B cell (primary cell): ENCODE results near the gene STX2. TPM values are rescaled to one million over a fixed set of nuclear protein-coding genes. Genes with fewer than 3 reads are reported as not detected.

Source experiments
- ATAC-seq: fragments of 200-7000 bp; cut with Tn5 transposase; one replicate; pipeline ENCODE4 v1.10.0; 2021; ENCODE audit warnings: low read depth, mild to moderate bottlenecking, moderate number of reproducible peaks, moderate library complexity
- CTCF ChIA-PET: fragments of 350-600 bp; sonication (Branson Sonifier 250); formaldehyde crosslinking; loops from one replicate; lab custom pipeline; 2021; ENCODE audit warnings: antibody characterized with exemption, inconsistent platforms; lab: Charles Lee
- POLR2A ChIA-PET: fragments of 350-600 bp; sonication (Branson Sonifier 250); formaldehyde crosslinking; loops from one replicate; lab custom pipeline; 2021; ENCODE audit warnings: antibody characterized with exemption; lab: Charles Lee
- DNase-seq: peaks from one replicate; pipeline ENCODE4 v3.0.0; 2013
- H2AFZ ChIP-seq: 2 replicates; pipeline ENCODE4 v1.6.1; 2012; ENCODE audit warnings: mild to moderate bottlenecking, low read depth, low read length; ENCODE audit not compliant: insufficient read depth, poor library complexity, severe bottlenecking
- H3K27ac ChIP-seq, 2 donors: 1 replicate in 1 of 2; 2 replicates in 1 of 2; pipeline ENCODE4 v1.5.1; 2012 to 2013; ENCODE audit warnings: low read length in 2 of 2, mild to moderate bottlenecking in 2 of 2, moderate library complexity in 1 of 2
- H3K27me3 ChIP-seq, 4 experiments: fragments of 200-600 bp in 1 of 4; sonication (generic) in 1 of 4; replicated peaks in 1 of 4; 1 replicate in 2 of 4; 2 replicates in 2 of 4; pipeline versions ENCODE4 v1.6.1 to v1.7.0; 2013 to 2016; ENCODE audit warnings: low read length in 3 of 4, mild to moderate bottlenecking in 2 of 4, mixed read lengths in 1 of 4, moderate library complexity in 1 of 4; ENCODE audit not compliant: insufficient read depth in 4 of 4, control insufficient read depth in 3 of 4; ENCODE audit errors: control extremely low read depth in 1 of 4
- H3K36me3 ChIP-seq, 2 experiments: replicated peaks in 1 of 2; 1 replicate in 1 of 2; 2 replicates in 1 of 2; pipeline versions ENCODE4 v1.6.1 to v1.7.1; 2013; ENCODE audit warnings: low read length in 1 of 2; ENCODE audit not compliant: insufficient read depth in 2 of 2, control insufficient read depth in 1 of 2; ENCODE audit errors: control extremely low read depth in 1 of 2, extremely low read depth in 1 of 2
- H3K4me1 ChIP-seq, 2 donors: fragments of 200-600 bp in 1 of 2; sonication (generic) in 1 of 2; 1 replicate in 1 of 2; 2 replicates in 1 of 2; pipeline versions ENCODE4 v1.5.1 to v1.6.1; 2013 to 2017; ENCODE audit warnings: low read length in 2 of 2; ENCODE audit not compliant: control insufficient read depth in 2 of 2, insufficient read depth in 2 of 2
- H3K4me2 ChIP-seq: replicated peaks from 2 replicates; pipeline ENCODE3; 2012; ENCODE audit warnings: mild to moderate bottlenecking, low read depth, low read length; ENCODE audit not compliant: poor library complexity, severe bottlenecking
- H3K4me3 ChIP-seq, 5 experiments: fragments of 200-600 bp in 1 of 5; sonication (generic) in 1 of 5; 1 replicate in 3 of 5; 2 replicates in 2 of 5; pipeline versions ENCODE4 v1.5.1 to v1.7.0; 2011 to 2016; ENCODE audit warnings: low read length in 4 of 5, mild to moderate bottlenecking in 4 of 5, low read depth in 2 of 5, control low read depth in 1 of 5, moderate library complexity in 1 of 5; ENCODE audit not compliant: insufficient read depth in 1 of 5; ENCODE audit errors: control extremely low read depth in 1 of 5, extremely low read depth in 1 of 5
- H3K79me2 ChIP-seq: fragments of 200-600 bp; sonication (generic); one replicate; pipeline ENCODE4 v1.6.0; 2016; ENCODE audit warnings: low read length; ENCODE audit not compliant: control insufficient read depth, insufficient read depth
- H3K9ac ChIP-seq: fragments of 200-600 bp; sonication (generic); 2 replicates; pipeline ENCODE4 v1.6.1; 2017; ENCODE audit warnings: mild to moderate bottlenecking, low read length, moderate library complexity
- H3K9me3 ChIP-seq, 3 donors: one replicate each; pipeline versions ENCODE4 v1.6.1 to v1.7.1; 2013; ENCODE audit warnings: low read length in 2 of 3; ENCODE audit not compliant: control insufficient read depth in 2 of 3, insufficient read depth in 1 of 3; ENCODE audit errors: control extremely low read depth in 1 of 3
- H4K20me1 ChIP-seq: 2 replicates; pipeline ENCODE4 v1.6.0; 2012; ENCODE audit warnings: mild to moderate bottlenecking, low read length; ENCODE audit not compliant: insufficient read depth, control insufficient read depth, poor library complexity, severe bottlenecking
- H3K27ac Mint-ChIP-seq: one replicate; pipeline ENCODE4 v1.8.0; 2021; ENCODE audit warnings: mixed read lengths
- H3K27me3 Mint-ChIP-seq: one replicate; pipeline ENCODE4 v1.8.0; 2021; ENCODE audit warnings: mixed read lengths
- H3K4me1 Mint-ChIP-seq: one replicate; pipeline ENCODE4 v1.8.0; 2021; ENCODE audit warnings: mixed read lengths
- H3K4me3 Mint-ChIP-seq: one replicate; pipeline ENCODE4 v1.8.0; 2021; ENCODE audit warnings: mixed read lengths
- H3K9me3 Mint-ChIP-seq: one replicate; pipeline ENCODE4 v1.8.0; 2022; ENCODE audit warnings: mixed read lengths; ENCODE audit not compliant: insufficient read depth
- EZH2 ChIP-seq: IDR thresholded peaks from 2 replicates; pipeline ENCODE4 v1.6.1; 2012; ENCODE audit warnings: borderline replicate concordance, low read depth, mild to moderate bottlenecking, moderate library complexity, low read length; ENCODE audit not compliant: insufficient read depth, poor library complexity, severe bottlenecking
- WGBS: methylation state at CpG from one replicate; pipeline ENCODE4 v1.1.5; 2013; ENCODE audit warnings: missing lambda C conversion rate; ENCODE audit not compliant: insufficient coverage; 5-methylcytosine and 5-hydroxymethylcytosine counted together
- intact Hi-C: fragments of 100-400 bp; cut with micrococcal nuclease; formaldehyde crosslinking; loops from one replicate; pipeline ENCODE4 v1.10.0; 2022
- polyA plus RNA-seq: library from polyadenylated mRNA; depleted of rRNA; stranded (reverse); fragments of >200 nt; gene quantifications from 2 replicates; pipeline ENCODE4 v1.2.3, GENCODE V29; 2012
- total RNA-seq, 2 donors: library from RNA; stranded (reverse); fragments of 120-200 nt in 1 of 2; gene quantifications; 1 replicate in 1 of 2; 2 replicates in 1 of 2; pipeline versions ENCODE4 v1.2.3 to v1.2.4, GENCODE V29; 2013 to 2022
- TF ChIP-seq, protein P1 (sequence below): fragments of 200-600 bp; IDR thresholded peaks from one replicate; pipeline ENCODE4 v1.8.0; 2022; ENCODE audit warnings: antibody characterized with exemption, mild to moderate bottlenecking

The STX2 gene
- total and polyA plus RNA-seq, 2 donors (not counting 1 experiment from before 2014, with no cell fraction given), result 12.7 to 19.8 TPM

- Mint-ChIP-seq H3K4me1 (peaks cover 19% of the 10 kb centered on the region), H3K27ac (peak overlapping the region; percentile 64), H3K9me3 (no peaks in the 10 kb centered on the region), H3K27me3 (no peaks in the 10 kb centered on the region), H3K4me3 (peak overlapping the region; percentile 94)
- no peaks in the 10 kb centered on the region for H3K79me2 ChIP-seq
- peak overlapping the region in 1 of 2 donors; percentile 56 for H3K27ac ChIP-seq
- peak overlapping the region; percentile 94 for H2AFZ ChIP-seq
- H3K4me3 ChIP-seq, result peak overlapping the region; percentile 50 to 78 (median 74)
- DNase-seq (peak; percentile 83), ATAC-seq (peak; percentile 90)
- no peaks in the 10 kb centered on the region for H3K27me3 ChIP-seq
- TF ChIP-seq, protein P1, sequence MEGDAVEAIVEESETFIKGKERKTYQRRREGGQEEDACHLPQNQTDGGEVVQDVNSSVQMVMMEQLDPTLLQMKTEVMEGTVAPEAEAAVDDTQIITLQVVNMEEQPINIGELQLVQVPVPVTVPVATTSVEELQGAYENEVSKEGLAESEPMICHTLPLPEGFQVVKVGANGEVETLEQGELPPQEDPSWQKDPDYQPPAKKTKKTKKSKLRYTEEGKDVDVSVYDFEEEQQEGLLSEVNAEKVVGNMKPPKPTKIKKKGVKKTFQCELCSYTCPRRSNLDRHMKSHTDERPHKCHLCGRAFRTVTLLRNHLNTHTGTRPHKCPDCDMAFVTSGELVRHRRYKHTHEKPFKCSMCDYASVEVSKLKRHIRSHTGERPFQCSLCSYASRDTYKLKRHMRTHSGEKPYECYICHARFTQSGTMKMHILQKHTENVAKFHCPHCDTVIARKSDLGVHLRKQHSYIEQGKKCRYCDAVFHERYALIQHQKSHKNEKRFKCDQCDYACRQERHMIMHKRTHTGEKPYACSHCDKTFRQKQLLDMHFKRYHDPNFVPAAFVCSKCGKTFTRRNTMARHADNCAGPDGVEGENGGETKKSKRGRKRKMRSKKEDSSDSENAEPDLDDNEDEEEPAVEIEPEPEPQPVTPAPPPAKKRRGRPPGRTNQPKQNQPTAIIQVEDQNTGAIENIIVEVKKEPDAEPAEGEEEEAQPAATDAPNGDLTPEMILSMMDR, result peak; percentile 99
- TF ChIP-seq EZH2, result no peak
- intact Hi-C loops, result loop anchor here (1.0 to 10.0 kb wide), 3 partner anchors 20 to 58 kb away; partner anchors contain the start of genes RAN and STX2
- peaks cover 0 to 5% (median 0%) of the 10 kb centered on the region in 3 donors for H3K9me3 ChIP-seq
- 9% methylated on average over 53 of the region's 58 CpGs for WGBS
- ChIA-PET CTCF (interaction anchor here (1.2 to 2.1 kb wide), 3 partner anchors 18 to 39 kb away, joined by 3 to 5 read pairs (median 3); no protein-coding TSS in a partner anchor), POLR2A (no interaction called here)
- H3K9ac ChIP-seq, result peak overlapping the region; percentile 79
- no peaks in the 10 kb centered on the region for H4K20me1 ChIP-seq
- H3K4me1 ChIP-seq, result peaks cover 3 to 11% of the 10 kb centered on the region in 2 donors
- H3K36me3 ChIP-seq, result peaks cover 0 to 4% of the 10 kb centered on the region in 2 experiments
- H3K4me2 ChIP-seq, result peak overlapping the region; percentile 85
Observed at GRCh38 chr12:130818635-130819576, 20.1 kb downstream of the STX2 start.
